Effector memory CD8-positive, alpha-beta T cell (primary cell): ENCODE data around the gene C19orf81.

Experiments used
- ATAC-seq: fragments of 150-1000 bp; cut with Tn5 transposase; replicated peaks from 2 replicates; pipeline ENCODE4 v1.10.0; 2021; ENCODE audit warnings: mild to moderate bottlenecking, moderate library complexity
- DNase-seq, 3 experiments: peaks; one replicate each; pipeline ENCODE4 v3.0.0; 2021
- H3K27ac Mint-ChIP-seq, 2 donors: one replicate each; pipeline ENCODE4 v1.8.0; 2022; ENCODE audit warnings: mild to moderate bottlenecking in 2 of 2, mixed read lengths in 2 of 2, moderate library complexity in 2 of 2
- H3K27me3 Mint-ChIP-seq, 2 donors: one replicate each; pipeline ENCODE4 v1.8.0; 2022; ENCODE audit warnings: mixed read lengths in 2 of 2
- H3K36me3 Mint-ChIP-seq: one replicate; pipeline ENCODE4 v1.8.0; 2022; ENCODE audit warnings: mild to moderate bottlenecking, moderate library complexity, mixed read lengths; ENCODE audit not compliant: insufficient read depth
- H3K4me1 Mint-ChIP-seq, 2 donors: one replicate each; pipeline ENCODE4 v1.8.0; 2022; ENCODE audit warnings: low read depth in 2 of 2, mixed read lengths in 2 of 2
- H3K4me3 Mint-ChIP-seq, 2 donors: one replicate each; pipeline ENCODE4 v1.8.0; 2022; ENCODE audit warnings: mild to moderate bottlenecking in 2 of 2, mixed read lengths in 2 of 2, moderate library complexity in 2 of 2
- H3K9me3 Mint-ChIP-seq, 2 donors: one replicate each; pipeline ENCODE4 v1.8.0; 2022; ENCODE audit warnings: mixed read lengths in 2 of 2

C19orf81 gene

GRCh38 chr19:50706387-50706786 lies 57.1 kb downstream of the C19orf81 start:
- H3K4me1 Mint-ChIP-seq: no peaks in the 10 kb centered on the region
- peaks cover 36 to 62% of the 10 kb centered on the region in 2 donors for H3K27me3 Mint-ChIP-seq
- no peak for DNase-seq
- no peak for ATAC-seq
- H3K9me3 Mint-ChIP-seq: no peaks in the 10 kb centered on the region
- no peak overlapping the region for H3K4me3 Mint-ChIP-seq
- no peaks in the 10 kb centered on the region for H3K36me3 Mint-ChIP-seq
- H3K27ac Mint-ChIP-seq: no peak overlapping the region

GRCh38 chr19:50708179-50708879 lies 59.1 kb downstream of the C19orf81 start:
- H3K27ac Mint-ChIP-seq: no peak overlapping the region

More at GRCh38 chr19:50708179-50708879, 59.1 kb downstream of the C19orf81 start:
- Mint-ChIP-seq H3K36me3 (no peaks in the 10 kb centered on the region), H3K4me1 (peaks cover 4 to 5% of the 10 kb centered on the region in 2 donors), H3K27me3 (peaks cover 50 to 75% of the 10 kb centered on the region in 2 donors), H3K9me3 (no peaks in the 10 kb centered on the region), H3K4me3 (no peak overlapping the region)
- ATAC-seq (no peak), DNase-seq (no peak)
